Stimulated activated CD8-positive, alpha-beta memory T cell treated with anti-CD3 and anti-CD28 coated beads, Interleukin-2, amount 100 ng/mL, for 1 hour (primary cell): ENCODE results near the gene DVL2.
A peak's percentile ranks its signal among the peaks of the same experiment; 100 is the strongest.

Source experiments
- DNase-seq, 2 donors: peaks; one replicate each; pipeline ENCODE4 v3.0.0-alpha.2; 2020; ENCODE audit warnings: low read depth in 2 of 2

The DVL2 gene

DNA sequence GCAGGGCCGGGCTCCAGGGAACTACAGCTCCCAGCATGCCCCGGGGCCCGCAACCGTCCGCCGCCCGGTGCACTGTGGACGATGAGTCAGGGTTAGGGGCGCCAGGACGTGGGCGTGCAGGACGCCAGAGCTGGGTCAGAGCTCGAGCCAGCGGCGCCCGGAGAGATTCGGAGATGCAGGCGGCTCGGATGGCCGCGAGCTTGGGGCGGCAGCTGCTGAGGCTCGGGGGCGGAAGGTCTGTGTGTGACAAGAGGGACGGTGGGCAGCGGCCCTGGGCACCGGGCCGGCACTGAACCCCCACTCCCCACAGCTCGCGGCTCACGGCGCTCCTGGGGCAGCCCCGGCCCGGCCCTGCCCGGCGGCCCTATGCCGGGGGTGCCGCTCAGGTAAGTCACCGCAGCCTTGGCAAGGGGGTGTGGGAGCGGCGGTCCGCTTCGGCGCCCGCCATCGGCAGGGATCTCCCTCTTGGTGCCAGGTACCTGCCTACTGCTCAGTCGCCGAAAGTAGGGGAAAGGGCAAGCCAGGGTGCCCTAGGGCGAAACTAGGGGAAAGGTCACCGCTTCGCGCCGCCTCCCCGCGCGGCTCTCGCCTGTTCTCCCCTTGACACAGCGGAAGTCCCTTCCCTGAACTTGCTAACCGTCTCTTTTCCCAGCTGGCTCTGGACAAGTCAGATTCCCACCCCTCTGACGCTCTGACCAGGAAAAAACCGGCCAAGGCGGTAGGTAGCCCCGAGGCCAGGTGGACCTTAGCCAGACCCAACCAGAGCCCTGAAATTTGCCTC lies 14.3 kb downstream of the DVL2 start, which contains the start of the genes ACADVL and DLG4:
ACADVL (plus strand) TSS at position 127 of the 781 bp plus-strand sequence; CDS start at position 174, 47 bp downstream.
DLG4 (minus strand) TSS at position 25 of the 781 bp plus-strand sequence.
- peak; percentile 58 to 63 for DNase-seq

DNA sequence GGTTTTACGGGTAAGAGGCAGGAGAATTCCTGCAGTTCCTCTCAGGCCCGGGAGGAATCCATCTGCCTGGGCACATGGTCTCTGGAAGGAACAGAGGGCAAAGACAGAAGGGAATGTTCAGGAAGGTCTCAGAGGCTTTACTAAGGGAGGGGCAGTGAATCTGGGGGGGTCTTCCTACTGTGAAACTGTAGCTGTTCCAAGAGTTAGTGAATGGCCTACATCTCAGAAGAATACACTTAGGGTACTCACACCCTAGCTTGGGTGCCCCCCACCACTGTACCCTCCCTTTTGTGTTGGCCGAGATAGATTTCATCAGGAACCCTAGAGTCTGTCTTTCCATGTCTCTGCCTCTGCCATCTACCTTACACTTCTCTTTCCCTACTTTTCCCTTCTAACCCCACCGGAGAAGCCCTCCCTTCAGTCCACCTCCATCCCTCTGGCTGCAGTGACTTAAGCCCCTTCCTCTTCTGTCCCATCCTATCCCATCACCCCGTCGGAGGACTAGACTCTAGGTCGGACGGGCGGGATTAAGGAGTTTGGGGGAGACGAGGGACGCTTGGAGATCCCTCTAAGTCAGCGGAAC lies 15.0 kb downstream of the DVL2 start:
- DNase-seq = no peak

- DNase-seq = no peak
Observed at GRCh38 chr17:7218758-7219157, 15.6 kb downstream of the DVL2 start.

GRCh38 chr17:7218166-7218565 lies 16.2 kb downstream of the DVL2 start:
- DNase-seq = no peak

DNA sequence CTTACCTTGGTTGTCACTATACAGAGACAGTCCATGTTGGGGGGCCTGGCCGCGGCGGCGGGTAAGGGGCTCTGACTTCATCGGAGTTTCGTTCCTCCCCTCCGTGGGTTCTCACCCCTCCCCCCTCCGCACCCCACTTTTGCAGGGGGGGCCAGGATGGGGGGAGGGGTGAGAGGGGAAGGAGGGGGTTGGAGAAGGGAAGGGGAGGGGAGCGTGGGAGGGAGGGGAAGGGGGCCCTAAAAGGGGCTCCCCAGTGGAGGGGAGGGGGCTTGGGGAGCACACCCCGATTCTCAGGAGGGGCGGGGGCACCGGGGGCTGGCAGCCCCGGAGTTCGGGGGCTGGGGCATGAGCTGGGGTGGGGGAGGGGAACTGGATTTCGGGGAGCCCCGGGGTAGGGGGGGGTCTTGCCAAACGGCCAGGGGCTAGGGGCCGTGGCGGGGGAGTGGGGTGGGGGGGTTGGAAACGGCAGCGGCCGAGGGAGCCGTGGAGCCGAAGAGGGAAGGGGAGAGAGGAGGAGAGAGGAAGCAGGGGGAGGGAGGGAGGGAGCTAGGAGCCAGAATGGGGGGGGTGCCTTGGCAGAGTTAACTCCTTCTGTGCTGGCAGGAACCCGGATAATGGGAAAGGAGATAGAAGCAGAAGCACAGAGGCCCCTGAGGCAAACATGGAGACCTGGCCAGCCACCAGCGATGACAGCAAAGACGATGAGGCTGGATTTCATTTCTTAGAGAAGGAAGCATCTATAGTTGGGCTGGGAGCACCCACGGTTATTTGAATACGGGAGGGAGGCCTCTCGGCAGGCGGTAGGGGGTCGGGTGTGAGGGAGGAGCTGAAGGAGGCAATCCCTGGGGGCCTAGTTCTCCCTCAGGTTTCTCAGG lies 17.0 kb downstream of the DVL2 start:
- DNase-seq = no peak

DNA sequence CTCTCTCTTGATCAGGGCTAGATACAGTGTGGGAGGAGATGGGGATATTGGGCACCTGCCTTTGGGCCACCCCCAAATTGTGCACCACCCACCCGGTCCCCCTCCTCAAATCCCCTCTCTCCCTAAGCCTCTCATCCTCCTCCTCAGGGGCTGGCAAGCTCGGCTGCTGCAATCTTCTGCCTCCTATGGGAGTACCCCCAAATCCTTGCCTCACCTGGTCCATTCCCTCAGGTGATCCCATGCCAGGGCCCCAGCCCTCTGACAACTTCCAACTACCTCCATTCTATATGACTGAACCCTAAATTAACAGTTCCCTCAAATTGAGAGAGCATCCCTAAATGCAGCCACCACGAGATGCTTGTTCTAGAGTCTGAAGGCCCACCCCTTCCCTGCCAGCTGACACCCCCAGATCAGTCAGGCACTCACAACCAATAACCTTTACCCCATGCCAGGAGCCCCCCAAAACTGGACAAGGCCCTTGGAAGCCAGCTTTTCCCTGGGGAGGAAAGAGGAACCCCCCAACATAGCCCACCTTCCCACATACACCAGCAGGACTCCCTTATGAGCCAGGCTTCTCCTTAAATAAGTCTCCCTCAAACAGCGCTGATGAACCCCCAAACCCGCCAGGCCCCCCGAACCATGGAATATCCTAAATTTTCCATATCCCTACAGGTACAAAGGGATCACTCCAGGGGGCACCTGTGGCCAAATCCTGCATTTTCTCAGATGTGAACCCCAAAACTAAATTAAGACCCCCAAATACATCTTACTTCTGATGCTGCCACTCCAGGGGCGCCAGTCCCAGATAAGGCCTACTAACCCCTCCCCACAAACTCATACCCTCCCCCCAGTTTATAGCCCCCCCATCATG lies 17.8 kb downstream of the DVL2 start:
- no peak for DNase-seq

GRCh38 chr17:7215652-7216180 lies 18.6 kb downstream of the DVL2 start:
- no peak for DNase-seq

DNA sequence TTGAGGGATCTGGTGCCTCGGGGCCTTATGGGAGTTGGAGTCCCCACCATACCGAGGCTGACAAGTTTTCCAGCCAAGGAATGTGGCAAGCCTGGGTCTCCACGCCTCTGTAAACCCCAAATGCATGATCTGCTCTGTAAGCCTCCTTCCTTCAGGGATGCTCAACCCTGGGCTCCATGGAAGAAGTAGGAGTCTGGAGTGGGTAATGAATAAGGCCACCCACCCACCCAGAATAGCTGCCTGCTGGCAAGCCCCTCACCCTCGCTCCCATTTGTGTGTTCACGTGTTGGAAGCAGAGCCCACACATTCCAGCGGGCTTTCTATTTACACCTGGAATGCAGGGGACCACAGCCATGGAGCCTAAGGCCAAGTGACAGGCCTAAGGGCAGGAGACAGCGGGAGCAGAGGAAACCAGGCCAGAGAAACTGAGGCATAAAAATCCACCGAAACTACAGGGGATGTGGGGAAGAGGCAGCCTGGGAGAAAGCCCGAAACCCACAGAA lies 19.1 kb downstream of the DVL2 start:
- no peak for DNase-seq

GRCh38 chr17:7214300-7215135 lies 19.8 kb downstream of the DVL2 start:
- DNase-seq = peak; percentile 96 to 98

DNA sequence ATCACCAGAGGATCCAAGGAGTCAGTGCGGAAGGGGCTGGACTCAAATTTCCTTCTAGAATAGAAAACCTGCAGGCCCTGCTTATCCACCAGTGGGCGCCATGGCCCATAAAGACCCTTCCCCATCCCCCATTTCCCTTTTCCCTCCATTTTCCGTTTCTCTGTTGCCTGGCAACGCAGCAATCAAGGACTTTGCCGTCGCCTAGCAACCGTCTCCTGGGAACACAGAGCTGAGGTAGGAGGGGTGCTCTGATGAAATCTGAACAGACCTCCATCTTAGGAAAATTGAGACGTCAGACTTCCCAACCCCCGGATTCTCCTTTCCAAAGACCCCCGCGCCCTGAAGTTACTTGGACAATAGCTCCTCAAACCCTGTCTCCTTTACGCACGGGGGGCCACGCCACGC lies 20.4 kb downstream of the DVL2 start:
- no peak for DNase-seq

DNA sequence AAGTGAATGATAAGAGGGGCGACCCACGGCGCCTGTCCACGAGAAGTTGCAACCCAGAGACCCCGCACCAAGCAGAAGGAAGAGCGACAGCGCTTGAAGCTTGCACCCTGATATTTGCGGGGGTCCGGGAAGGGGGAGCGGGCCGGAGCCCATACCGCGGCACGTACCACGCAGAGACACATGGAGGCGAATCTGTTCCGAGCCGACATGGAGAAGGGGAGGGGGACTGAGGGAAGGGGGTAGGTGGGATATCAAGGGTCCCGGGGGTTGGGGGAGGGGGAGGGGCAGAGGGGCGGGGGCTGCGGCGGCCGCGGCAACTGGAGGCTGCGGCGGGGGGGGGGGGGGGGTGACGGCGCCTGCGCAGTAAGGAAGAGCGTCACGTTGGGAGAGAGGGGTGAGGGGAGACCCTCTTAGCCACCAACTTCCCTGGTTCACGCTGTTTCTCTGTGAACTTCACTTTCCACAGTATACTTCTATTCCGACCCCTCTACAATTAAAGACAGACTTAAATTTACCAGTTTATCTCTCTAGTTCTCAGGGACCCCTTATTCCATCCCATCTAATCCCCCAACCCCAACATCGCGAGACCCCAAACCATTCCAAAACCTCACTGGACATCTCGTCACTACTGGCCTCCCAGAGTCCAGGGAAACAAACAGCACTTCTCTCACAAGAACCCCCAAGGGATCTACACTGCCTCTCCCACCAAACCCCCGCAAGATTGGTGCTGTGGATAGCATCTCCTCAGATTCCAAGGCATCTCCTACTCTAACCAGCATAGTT lies 22.6 kb downstream of the DVL2 start:
- DNase-seq = no peak

- no peak for DNase-seq
Observed at GRCh38 chr17:7208754-7209460, 25.4 kb downstream of the DVL2 start.

DNA sequence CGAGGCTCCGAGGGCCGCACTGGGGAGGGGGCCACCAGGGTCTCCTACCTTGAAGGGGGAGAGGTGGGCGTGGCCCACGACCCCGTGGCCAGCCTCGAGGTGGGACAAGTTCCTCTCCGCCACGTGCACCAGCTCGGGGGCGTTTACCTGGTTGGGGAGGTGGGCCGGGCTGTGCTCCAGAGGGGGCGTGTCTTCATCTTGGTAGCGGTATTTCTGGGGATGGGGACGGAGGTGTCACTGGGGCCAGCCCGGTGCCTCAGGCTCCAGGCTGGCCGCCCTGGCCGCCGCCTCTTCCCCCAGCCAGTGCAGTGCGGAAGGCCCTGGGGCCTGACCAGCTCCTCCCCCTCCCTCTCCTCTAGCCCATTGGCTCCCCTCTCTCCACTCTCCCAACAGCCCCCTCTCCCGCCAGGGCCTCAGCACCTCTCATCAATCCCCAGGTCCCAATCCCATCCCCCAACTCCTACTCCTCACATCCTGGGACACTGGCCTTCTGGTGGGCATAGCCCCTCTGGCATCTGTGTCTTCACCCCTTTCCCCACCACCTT lies 26.2 kb downstream of the DVL2 start:
- DNase-seq = no peak

GRCh38 chr17:7207120-7208001 lies 27.0 kb downstream of the DVL2 start:
- DNase-seq = no peak

- no peak for DNase-seq
Observed at GRCh38 chr17:7205561-7205960, 28.8 kb downstream of the DVL2 start.

GRCh38 chr17:7204828-7205461 lies 29.4 kb downstream of the DVL2 start:
- peak; percentile 88 to 92 for DNase-seq

DNA sequence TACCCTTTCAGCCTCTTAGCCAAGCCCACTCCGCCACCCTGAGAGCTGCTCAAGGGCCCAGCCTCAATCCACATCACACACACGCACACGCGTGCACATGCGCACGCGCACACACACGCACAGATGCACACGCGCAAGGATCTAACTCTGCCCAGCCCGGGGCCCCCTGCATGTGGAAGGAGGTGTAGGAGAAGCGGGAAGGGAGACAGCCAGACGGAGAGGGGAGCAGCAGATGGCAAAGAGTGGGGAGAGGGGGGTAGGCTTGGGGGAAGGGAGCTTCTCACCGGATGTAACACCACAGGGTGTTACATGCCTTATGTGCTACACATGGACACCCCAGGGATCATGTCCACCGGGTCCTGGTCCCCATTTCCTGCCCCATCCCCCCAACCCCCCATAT lies 30.0 kb downstream of the DVL2 start:
- no peak for DNase-seq
